HCT116 (cell line): ENCODE data around the gene PGBD5. TPM values are rescaled to one million over a fixed set of nuclear protein-coding genes. Genes with fewer than 3 reads are reported as not detected.

Experiments used
- ATAC-seq: fragments of 200-7000 bp; cut with Tn5 transposase; 2 replicates; pipeline ENCODE4 v1.9.1; 2020; ENCODE audit warnings: mild to moderate bottlenecking, moderate library complexity
- BruUV-seq: library from RNA; stranded (reverse); fragments of 400-500 nt; replicated peaks from 2 replicates; lab custom pipeline; 2021; lab: Mats Ljungman, UMichigan
- CTCF ChIA-PET: fragments of 300-600 bp; sonication (Branson Sonifier 250); formaldehyde crosslinking; loops from one replicate; lab custom pipeline; 2021; ENCODE audit warnings: antibody characterized with exemption; lab: Charles Lee
- POLR2A ChIA-PET: fragments of 300-600, 350-600 bp; sonication (Branson Sonifier 250); formaldehyde crosslinking; loops from one replicate; lab custom pipeline; 2021; ENCODE audit warnings: antibody characterized with exemption; lab: Charles Lee
- RAD21 ChIA-PET, 2 experiments: fragments of 300-600 bp; sonication (Branson Sonifier 250); formaldehyde crosslinking; loops; one replicate each; lab custom pipeline; 2023; ENCODE audit warnings: low total read pairs in 2 of 2; ENCODE audit not compliant: uncharacterized antibody in 2 of 2, unreplicated experiment in 2 of 2, low non-redundant PET in 1 of 2; lab: Charles Lee
- DNase-seq: peaks from one replicate; pipeline ENCODE4 v3.0.0-alpha.2; 2010; ENCODE audit warnings: low read depth, low spot score
- H2AFZ ChIP-seq: fragments of 200-600 bp; shearing (Covaris generic), sonication (generic); 2 replicates; pipeline ENCODE4 v1.6.1; 2017; ENCODE audit warnings: low read depth, mixed run types, mixed read lengths, antibody characterized with exemption, low read length; ENCODE audit not compliant: poor library complexity, severe bottlenecking
- H3K27ac ChIP-seq: 2 replicates; pipeline ENCODE4 v1.5.1; 2012; ENCODE audit warnings: low read depth, low read length
- H3K27me3 ChIP-seq: fragments of 200-600 bp; sonication (generic); 2 replicates; pipeline ENCODE4 v1.6.1; 2016; ENCODE audit warnings: mixed run types, low read length, mixed read lengths; ENCODE audit not compliant: insufficient read depth
- H3K36me3 ChIP-seq, 2 experiments: fragments of 200-500 bp in 1 of 2; fragments of 200-600 bp in 1 of 2; sonication (Bioruptor generic) in 1 of 2; sonication (generic) in 1 of 2; 2 replicates each; pipeline versions ENCODE4 v1.5.1 to v1.6.1; 2014 to 2016; ENCODE audit warnings: low read length in 2 of 2, inconsistent platforms in 1 of 2, mixed read lengths in 1 of 2, mixed run types in 1 of 2; ENCODE audit not compliant: insufficient read depth in 2 of 2, control insufficient read depth in 1 of 2
- H3K4me1 ChIP-seq, 2 experiments: fragments of 200-600 bp in 1 of 2; sonication (generic) in 1 of 2; 2 replicates each; pipeline versions ENCODE4 v1.5.1 to v1.6.1; 2012 to 2017; ENCODE audit warnings: low read length in 2 of 2, inconsistent platforms in 1 of 2, mild to moderate bottlenecking in 1 of 2, mixed read lengths in 1 of 2, mixed run types in 1 of 2, moderate library complexity in 1 of 2; ENCODE audit not compliant: insufficient read depth in 2 of 2, control insufficient read depth in 1 of 2
- H3K4me2 ChIP-seq: fragments of 200-600 bp; sonication (generic); 2 replicates; pipeline ENCODE4 v1.6.1; 2017; ENCODE audit warnings: mixed run types, low read length, mixed read lengths
- H3K4me3 ChIP-seq, 2 experiments: fragments of 200-600 bp in 1 of 2; sonication (generic) in 1 of 2; replicated peaks in 1 of 2; 2 replicates each; pipeline ENCODE4 v1.5.1; 2011 to 2016; ENCODE audit warnings: low read length in 2 of 2, control low read depth in 1 of 2, low read depth in 1 of 2, mild to moderate bottlenecking in 1 of 2, mixed read lengths in 1 of 2, mixed run types in 1 of 2
- H3K79me2 ChIP-seq: fragments of 200-600 bp; sonication (generic); 2 replicates; pipeline ENCODE4 v1.6.1; 2017; ENCODE audit warnings: mild to moderate bottlenecking, mixed run types, low read length, moderate library complexity, mixed read lengths; ENCODE audit not compliant: insufficient read depth
- H3K9ac ChIP-seq: fragments of 200-600 bp; sonication (generic); 2 replicates; pipeline ENCODE4 v1.6.1; 2016; ENCODE audit warnings: low read length, mixed read lengths
- H3K9me2 ChIP-seq: fragments of 200-600 bp; sonication (generic), shearing (Covaris generic); 2 replicates; pipeline ENCODE4 v1.6.1; 2017; ENCODE audit warnings: mixed run types, mild to moderate bottlenecking, moderate library complexity; ENCODE audit not compliant: insufficient read depth
- H3K9me3 ChIP-seq, 2 experiments: fragments of 200-500 bp in 1 of 2; fragments of 200-600 bp in 1 of 2; sonication (Bioruptor generic) in 1 of 2; sonication (generic) in 1 of 2; 2 replicates each; pipeline ENCODE4 v1.6.1; 2014 to 2017; ENCODE audit warnings: low read length in 2 of 2, mixed read lengths in 2 of 2, inconsistent platforms in 1 of 2, low read depth in 1 of 2, mild to moderate bottlenecking in 1 of 2, mixed run types in 1 of 2, moderate library complexity in 1 of 2; ENCODE audit not compliant: control insufficient read depth in 1 of 2, insufficient read depth in 1 of 2
- H4K20me1 ChIP-seq: fragments of 200-600 bp; sonication (generic), shearing (Covaris generic); 2 replicates; pipeline ENCODE4 v1.6.1; 2017; ENCODE audit warnings: mixed run types, mild to moderate bottlenecking, moderate library complexity; ENCODE audit not compliant: insufficient read depth
- EGR1 ChIP-seq: IDR thresholded peaks from 2 replicates; pipeline ENCODE4 v1.6.1; 2012; ENCODE audit warnings: low read depth
- ELF1 ChIP-seq: IDR thresholded peaks from 2 replicates; pipeline ENCODE4 v1.6.1; 2012; ENCODE audit warnings: low read depth, borderline replicate concordance
- EZH2phosphoT487 ChIP-seq: fragments of 200-600 bp; IDR thresholded peaks from 2 replicates; pipeline ENCODE4 v1.6.1; 2018; ENCODE audit warnings: antibody characterized with exemption, borderline replicate concordance
- FOSL1 ChIP-seq: IDR thresholded peaks from 2 replicates; pipeline ENCODE4 v1.6.1; 2012; ENCODE audit warnings: low read depth
- MAX ChIP-seq: IDR thresholded peaks from 2 replicates; pipeline ENCODE4 v1.6.1; 2012
- RAD21 ChIP-seq: IDR thresholded peaks from 2 replicates; pipeline ENCODE4 v1.6.1; 2012; ENCODE audit warnings: low read depth, mild to moderate bottlenecking
- SIN3A ChIP-seq: IDR thresholded peaks from 2 replicates; pipeline ENCODE4 v1.6.1; 2012; ENCODE audit warnings: low read depth
- ZFX ChIP-seq: fragments of 450-650 bp; IDR thresholded peaks from 2 replicates; pipeline ENCODE4 v1.6.1; 2017
- ZNF274 ChIP-seq: fragments of 200-500 bp; sonication (Bioruptor generic); IDR thresholded peaks from 2 replicates; pipeline ENCODE4 v1.6.1; 2014; ENCODE audit warnings: mild to moderate bottlenecking, low read depth, low read length, inconsistent platforms
- intact Hi-C: fragments of 100-400 bp; cut with micrococcal nuclease; formaldehyde crosslinking; loops from 2 replicates; pipeline ENCODE4 v1.10.0; 2022
- total RNA-seq: library from RNA; stranded (reverse); gene quantifications from one replicate; pipeline ENCODE4 v1.2.1, GENCODE V29; 2021; ENCODE audit not compliant: unreplicated experiment
- TF ChIP-seq, protein P1 (sequence below), 3 experiments: fragments of 200-600 bp in 1 of 3; sonication (generic) in 1 of 3; IDR thresholded peaks in 2 of 3; conservative IDR thresholded peaks in 1 of 3; 2 replicates each; pipeline ENCODE4 v1.5.1; 2012 to 2017; ENCODE audit warnings: low read depth in 2 of 3, low read length in 2 of 3, antibody characterized with exemption in 1 of 3, borderline replicate concordance in 1 of 3, control low read depth in 1 of 3, mild to moderate bottlenecking in 1 of 3, mixed read lengths in 1 of 3, mixed run types in 1 of 3, moderate library complexity in 1 of 3; ENCODE audit not compliant: insufficient read depth in 1 of 3
- TF ChIP-seq, protein P2 (sequence below): IDR thresholded peaks from 2 replicates; pipeline ENCODE4 v1.6.1; 2012
- TF ChIP-seq, protein P3 (sequence below): IDR thresholded peaks from 2 replicates; pipeline ENCODE4 v1.6.1; 2012; ENCODE audit warnings: low read depth

Gene PGBD5
- total RNA-seq, 1 experiment from 2014 or later = 0.27 TPM

DNA sequence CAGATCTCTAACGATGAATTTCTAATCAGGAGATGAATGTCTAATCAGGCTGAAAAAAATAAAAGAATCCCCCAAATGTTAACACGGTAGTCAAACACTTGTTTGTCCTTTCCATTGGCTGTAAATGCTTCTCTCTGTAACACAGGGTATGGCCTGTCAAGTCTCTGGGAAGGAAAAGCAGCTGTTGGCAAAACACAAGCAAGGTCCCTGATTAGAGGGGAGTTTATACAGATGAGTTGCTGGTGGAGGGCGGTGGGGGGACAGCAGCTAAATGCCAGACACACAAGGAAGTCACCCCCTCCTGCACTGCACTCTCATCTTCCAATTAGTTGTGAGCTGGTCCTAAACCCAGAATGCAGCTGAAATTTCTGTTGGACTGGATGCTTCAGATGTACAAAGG is 51.0 kb downstream of the PGBD5 start (continued):
- TF ChIP-seq SIN3A (no peak), EZH2phosphoT487 (no peak), RAD21 (no peak), ELF1 (no peak)

DNA sequence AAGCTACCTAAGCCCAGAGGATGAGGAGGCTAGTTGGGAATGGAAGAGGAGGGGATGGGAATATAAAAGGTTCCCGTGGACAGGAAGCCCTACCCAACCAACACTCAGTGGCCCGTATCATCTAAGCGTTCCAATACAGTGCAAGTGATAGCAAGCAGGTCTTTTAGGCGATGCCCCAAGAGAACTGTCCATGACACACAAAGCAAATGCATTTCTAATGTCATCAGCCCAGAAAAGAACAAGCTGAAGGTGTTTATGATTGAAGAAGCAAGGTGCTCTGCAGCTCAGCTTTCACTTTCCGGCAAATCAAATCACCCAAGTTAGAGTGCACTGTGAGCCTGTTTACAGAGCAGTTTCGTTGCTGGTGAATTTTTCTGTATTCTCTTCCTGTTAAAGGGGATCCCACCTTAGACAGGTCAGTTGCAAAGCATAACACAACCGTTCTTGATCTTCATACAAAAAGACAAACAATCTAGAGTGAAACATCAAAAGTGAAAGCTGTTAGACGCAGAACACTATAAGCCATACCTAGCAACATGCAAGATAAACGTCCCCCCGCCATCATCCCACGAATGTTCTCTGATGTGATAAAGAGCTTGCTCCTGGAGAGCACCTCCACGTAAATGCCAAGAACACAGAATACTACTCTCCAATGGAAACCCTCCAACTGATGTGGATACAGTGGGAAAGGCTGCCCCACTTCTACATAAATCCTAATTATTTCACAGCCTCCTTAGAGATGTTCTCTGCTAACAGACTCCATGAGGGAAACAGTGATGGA is 54.0 kb downstream of the PGBD5 start:
- H3K9ac ChIP-seq = no peak overlapping the region
- ChIA-PET RAD21 (no interaction called here), POLR2A (no interaction called here), CTCF (no interaction called here)
- intact Hi-C loops = no loop called here
- no peaks in the 10 kb centered on the region for H3K9me3 ChIP-seq
- no peaks in the 10 kb centered on the region for H3K9me2 ChIP-seq
- no peak overlapping the region for H3K4me3 ChIP-seq
- no peaks in the 10 kb centered on the region for H3K4me1 ChIP-seq
- H4K20me1 ChIP-seq = no peaks in the 10 kb centered on the region
- H3K36me3 ChIP-seq = no peaks in the 10 kb centered on the region
- ATAC-seq (no peak), DNase-seq (no peak)
- H3K27ac ChIP-seq = no peak overlapping the region
- H3K27me3 ChIP-seq = peaks cover 46% of the 10 kb centered on the region
- no peak overlapping the region for H3K4me2 ChIP-seq
- TF ChIP-seq ZFX (no peak), FOSL1 (no peak), EGR1 (no peak), ZNF274 (no peak), MAX (no peak)
- TF ChIP-seq, protein P1, sequence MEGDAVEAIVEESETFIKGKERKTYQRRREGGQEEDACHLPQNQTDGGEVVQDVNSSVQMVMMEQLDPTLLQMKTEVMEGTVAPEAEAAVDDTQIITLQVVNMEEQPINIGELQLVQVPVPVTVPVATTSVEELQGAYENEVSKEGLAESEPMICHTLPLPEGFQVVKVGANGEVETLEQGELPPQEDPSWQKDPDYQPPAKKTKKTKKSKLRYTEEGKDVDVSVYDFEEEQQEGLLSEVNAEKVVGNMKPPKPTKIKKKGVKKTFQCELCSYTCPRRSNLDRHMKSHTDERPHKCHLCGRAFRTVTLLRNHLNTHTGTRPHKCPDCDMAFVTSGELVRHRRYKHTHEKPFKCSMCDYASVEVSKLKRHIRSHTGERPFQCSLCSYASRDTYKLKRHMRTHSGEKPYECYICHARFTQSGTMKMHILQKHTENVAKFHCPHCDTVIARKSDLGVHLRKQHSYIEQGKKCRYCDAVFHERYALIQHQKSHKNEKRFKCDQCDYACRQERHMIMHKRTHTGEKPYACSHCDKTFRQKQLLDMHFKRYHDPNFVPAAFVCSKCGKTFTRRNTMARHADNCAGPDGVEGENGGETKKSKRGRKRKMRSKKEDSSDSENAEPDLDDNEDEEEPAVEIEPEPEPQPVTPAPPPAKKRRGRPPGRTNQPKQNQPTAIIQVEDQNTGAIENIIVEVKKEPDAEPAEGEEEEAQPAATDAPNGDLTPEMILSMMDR (IDR thresholded peaks at IDR 0.05 in 2 of 3, conservative IDR thresholded peaks at IDR 0.05 in 1 of 3; ENCODE audit: borderline replicate concordance in 1 of 3, insufficient read depth in 1 of 3, low read depth in 2 of 3, low read length in 2 of 3) = no peak
- TF ChIP-seq, protein P2, sequence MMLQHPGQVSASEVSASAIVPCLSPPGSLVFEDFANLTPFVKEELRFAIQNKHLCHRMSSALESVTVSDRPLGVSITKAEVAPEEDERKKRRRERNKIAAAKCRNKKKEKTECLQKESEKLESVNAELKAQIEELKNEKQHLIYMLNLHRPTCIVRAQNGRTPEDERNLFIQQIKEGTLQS = no peak
- TF ChIP-seq, protein P3, sequence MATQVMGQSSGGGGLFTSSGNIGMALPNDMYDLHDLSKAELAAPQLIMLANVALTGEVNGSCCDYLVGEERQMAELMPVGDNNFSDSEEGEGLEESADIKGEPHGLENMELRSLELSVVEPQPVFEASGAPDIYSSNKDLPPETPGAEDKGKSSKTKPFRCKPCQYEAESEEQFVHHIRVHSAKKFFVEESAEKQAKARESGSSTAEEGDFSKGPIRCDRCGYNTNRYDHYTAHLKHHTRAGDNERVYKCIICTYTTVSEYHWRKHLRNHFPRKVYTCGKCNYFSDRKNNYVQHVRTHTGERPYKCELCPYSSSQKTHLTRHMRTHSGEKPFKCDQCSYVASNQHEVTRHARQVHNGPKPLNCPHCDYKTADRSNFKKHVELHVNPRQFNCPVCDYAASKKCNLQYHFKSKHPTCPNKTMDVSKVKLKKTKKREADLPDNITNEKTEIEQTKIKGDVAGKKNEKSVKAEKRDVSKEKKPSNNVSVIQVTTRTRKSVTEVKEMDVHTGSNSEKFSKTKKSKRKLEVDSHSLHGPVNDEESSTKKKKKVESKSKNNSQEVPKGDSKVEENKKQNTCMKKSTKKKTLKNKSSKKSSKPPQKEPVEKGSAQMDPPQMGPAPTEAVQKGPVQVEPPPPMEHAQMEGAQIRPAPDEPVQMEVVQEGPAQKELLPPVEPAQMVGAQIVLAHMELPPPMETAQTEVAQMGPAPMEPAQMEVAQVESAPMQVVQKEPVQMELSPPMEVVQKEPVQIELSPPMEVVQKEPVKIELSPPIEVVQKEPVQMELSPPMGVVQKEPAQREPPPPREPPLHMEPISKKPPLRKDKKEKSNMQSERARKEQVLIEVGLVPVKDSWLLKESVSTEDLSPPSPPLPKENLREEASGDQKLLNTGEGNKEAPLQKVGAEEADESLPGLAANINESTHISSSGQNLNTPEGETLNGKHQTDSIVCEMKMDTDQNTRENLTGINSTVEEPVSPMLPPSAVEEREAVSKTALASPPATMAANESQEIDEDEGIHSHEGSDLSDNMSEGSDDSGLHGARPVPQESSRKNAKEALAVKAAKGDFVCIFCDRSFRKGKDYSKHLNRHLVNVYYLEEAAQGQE = no peak
- BruUV-seq = no TSS peak
- no peak overlapping the region for H2AFZ ChIP-seq
- no peaks in the 10 kb centered on the region for H3K79me2 ChIP-seq
